ENCODE results near the gene B3GALT6.
"Not testable (repeated sequence)": the region's sequence is repeated elsewhere in the genome, so short reads cannot be mapped to it uniquely, and the experiment has no call there.

The B3GALT6 gene

DNA sequence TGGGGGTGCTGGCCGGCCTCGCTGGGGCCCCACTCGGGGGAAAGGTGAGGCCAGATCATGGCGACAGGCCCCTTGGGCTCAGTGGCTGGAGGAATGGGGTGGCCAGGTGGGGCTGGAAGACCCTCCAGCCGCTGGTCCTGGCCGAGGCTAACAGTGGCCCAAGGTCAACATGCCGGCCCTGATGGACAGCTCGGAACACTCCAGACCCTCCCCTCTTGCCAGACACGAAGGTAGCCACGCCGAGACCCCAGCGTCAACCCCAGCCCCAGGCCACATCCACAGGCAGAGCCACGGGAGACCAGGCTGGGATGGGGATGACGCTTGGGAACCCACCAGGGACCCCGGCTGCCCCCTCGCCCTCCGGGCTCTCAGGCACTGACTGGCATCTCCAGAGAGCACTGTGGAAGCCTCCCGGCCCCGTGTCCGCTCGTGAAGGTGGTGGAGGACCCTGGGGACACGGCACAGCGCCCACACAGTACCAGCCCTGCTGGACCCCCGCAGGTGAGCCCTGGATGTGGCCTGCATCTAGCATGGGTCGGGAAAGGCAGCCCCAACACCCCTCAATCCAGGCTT is 15.4 kb downstream of the B3GALT6 start:
- DNase-seq (ENCODE audit: low read depth), result no peak
- no peak overlapping the region for H3K4me3 ChIP-seq (replicated peaks; ENCODE audit: low read depth, low read length)
- TF ChIP-seq, protein P1, sequence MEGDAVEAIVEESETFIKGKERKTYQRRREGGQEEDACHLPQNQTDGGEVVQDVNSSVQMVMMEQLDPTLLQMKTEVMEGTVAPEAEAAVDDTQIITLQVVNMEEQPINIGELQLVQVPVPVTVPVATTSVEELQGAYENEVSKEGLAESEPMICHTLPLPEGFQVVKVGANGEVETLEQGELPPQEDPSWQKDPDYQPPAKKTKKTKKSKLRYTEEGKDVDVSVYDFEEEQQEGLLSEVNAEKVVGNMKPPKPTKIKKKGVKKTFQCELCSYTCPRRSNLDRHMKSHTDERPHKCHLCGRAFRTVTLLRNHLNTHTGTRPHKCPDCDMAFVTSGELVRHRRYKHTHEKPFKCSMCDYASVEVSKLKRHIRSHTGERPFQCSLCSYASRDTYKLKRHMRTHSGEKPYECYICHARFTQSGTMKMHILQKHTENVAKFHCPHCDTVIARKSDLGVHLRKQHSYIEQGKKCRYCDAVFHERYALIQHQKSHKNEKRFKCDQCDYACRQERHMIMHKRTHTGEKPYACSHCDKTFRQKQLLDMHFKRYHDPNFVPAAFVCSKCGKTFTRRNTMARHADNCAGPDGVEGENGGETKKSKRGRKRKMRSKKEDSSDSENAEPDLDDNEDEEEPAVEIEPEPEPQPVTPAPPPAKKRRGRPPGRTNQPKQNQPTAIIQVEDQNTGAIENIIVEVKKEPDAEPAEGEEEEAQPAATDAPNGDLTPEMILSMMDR (IDR thresholded peaks at IDR 0.05; ENCODE audit: low read length, missing control alignments), result no peak

DNA sequence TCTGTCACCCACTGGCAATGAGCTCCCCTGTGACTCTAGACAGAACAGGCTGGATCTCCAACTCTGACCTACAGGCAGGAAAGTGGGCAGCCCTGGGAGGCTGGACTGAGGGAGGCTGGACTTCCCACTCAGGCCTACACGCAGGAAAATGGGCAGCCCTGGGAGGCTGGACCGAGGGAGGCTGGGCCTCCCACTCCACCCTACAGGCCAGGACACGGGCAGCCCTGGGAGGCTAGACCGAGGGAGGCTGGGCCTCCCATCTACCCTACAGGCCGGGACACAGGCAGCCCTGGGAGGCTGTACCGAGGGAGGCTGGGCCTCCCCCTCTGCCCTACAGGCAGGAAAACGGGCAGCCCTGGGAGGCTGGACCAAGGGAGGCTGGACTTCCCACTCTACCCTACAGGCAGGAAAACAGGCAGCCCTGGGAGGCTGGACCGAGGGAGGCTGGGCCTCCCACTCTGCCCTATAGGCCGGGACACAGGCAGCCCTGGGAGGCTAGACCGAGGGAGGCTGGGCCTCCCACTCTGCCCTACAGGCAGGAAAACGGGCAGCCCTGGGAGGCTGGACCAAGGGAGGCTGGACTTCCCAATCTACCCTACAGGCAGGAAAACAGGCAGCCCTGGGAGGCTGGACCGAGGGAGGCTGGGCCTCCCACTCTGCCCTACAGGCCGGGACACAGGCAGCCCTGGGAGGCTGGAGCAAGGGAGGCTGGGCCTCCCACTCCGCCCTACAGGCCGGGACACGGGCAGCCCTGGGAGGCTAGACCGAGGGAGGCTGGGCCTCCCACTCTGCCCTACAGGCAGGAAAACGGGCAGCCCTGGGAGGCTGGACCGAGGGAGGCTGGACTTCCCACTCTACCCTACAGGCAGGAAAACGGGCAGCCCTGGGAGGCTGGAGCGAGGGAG is 16.2 kb downstream of the B3GALT6 start:
- not testable (repeated sequence) for DNase-seq (ENCODE audit: low read depth); H3K4me3 ChIP-seq (replicated peaks; ENCODE audit: low read depth, low read length)

GRCh38 chr1:1250786-1251284 is 18.8 kb downstream of the B3GALT6 start:
- TF ChIP-seq, protein P1 (IDR thresholded peaks at IDR 0.05; ENCODE audit: low read length, missing control alignments), result no peak
- no peak overlapping the region for H3K4me3 ChIP-seq (replicated peaks; ENCODE audit: low read depth, low read length)

GRCh38 chr1:1253314-1253713 is 21.3 kb downstream of the B3GALT6 start:
- no peak for DNase-seq (ENCODE audit: low read depth)
- no peak overlapping the region for H3K4me3 ChIP-seq (replicated peaks; ENCODE audit: low read depth, low read length)
- TF ChIP-seq, protein P1 (IDR thresholded peaks at IDR 0.05; ENCODE audit: low read length, missing control alignments), result no peak

More at GRCh38 chr1:1250786-1251284, 18.8 kb downstream of the B3GALT6 start:
- DNase-seq (ENCODE audit: low read depth), result no peak

DNA sequence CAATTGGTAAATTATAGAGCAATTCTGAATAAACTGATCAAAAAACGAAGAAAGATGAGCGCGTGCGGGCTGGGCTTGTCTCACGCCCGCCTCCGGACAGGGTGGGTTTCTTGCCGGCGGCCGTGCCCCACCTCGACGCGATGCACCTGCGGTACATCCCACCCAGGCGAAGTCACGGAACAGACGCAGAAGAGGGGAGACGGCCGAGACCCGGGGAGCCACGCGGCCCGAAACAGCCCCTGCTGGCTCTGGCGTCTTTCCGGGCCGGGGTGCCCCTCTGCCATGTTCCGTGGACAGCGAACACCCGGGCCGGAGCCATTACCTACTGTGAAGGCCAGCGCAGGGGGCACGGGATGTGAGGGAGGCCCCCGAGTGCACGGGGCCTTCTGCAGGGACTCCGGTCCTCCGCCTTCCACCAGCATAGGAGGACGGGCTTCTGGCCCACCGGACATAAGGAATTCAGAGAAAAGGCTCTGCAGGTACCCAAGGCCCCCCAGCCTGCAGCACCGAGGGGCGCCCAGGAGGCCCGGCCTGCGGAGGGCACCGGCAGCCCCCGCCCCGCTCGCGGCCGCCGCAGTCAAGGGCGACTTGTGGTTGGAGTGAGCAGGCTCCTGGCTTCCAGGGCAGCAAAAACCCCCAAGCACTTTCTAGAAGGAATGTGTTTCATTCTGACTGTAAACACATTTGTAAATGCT is 22.1 kb downstream of the B3GALT6 start:
- no peak overlapping the region for H3K4me3 ChIP-seq (replicated peaks; ENCODE audit: low read depth, low read length)
- TF ChIP-seq, protein P1 (IDR thresholded peaks at IDR 0.05; ENCODE audit: low read length, missing control alignments), result no peak
- DNase-seq (ENCODE audit: low read depth), result no peak

DNA sequence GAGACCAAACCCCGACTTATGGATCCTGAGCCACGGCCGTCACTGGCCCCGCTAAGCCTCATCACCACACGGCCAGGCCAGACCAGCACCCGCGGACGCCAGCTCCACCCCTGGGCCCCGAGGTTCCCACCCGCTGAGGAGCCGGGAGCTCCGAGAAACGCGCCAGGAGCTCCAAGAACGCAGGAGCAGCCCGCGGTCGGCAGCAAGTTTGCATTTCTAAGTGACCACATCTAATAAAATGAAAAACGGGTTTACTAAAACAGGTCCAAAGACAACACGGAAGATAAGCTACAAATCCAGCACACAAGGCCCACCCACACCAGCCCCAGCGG is 22.6 kb downstream of the B3GALT6 start:
- DNase-seq (ENCODE audit: low read depth), result no peak
- TF ChIP-seq, protein P1 (IDR thresholded peaks at IDR 0.05; ENCODE audit: low read length, missing control alignments), result no peak

GRCh38 chr1:1255078-1255477 is 23.0 kb downstream of the B3GALT6 start:
- TF ChIP-seq, protein P1 (IDR thresholded peaks at IDR 0.05; ENCODE audit: low read length, missing control alignments), result no peak
- no peak for DNase-seq (ENCODE audit: low read depth)
- no peak overlapping the region for H3K4me3 ChIP-seq (replicated peaks; ENCODE audit: low read depth, low read length)

More for the DNA sequence above, 22.6 kb downstream of the B3GALT6 start:
- H3K4me3 ChIP-seq (replicated peaks; ENCODE audit: low read depth, low read length), result no peak overlapping the region
